Caco-2 (cell line): ENCODE data around the gene NCF4. TPM values are rescaled to one million over a fixed set of nuclear protein-coding genes. Genes with fewer than 3 reads are reported as not detected.

Experiments used
- BruUV-seq: library from RNA; stranded (reverse); fragments of 400-500 nt; replicated peaks from 2 replicates; lab custom pipeline; 2021; lab: Mats Ljungman, UMichigan
- CTCF ChIA-PET: fragments of 300-600 bp; sonication (Branson Sonifier 250); formaldehyde crosslinking; loops from one replicate; lab custom pipeline; 2022; ENCODE audit warnings: antibody characterized with exemption; lab: Charles Lee
- POLR2A ChIA-PET: fragments of 300-600 bp; sonication (Branson Sonifier 250); formaldehyde crosslinking; loops from one replicate; lab custom pipeline; 2022; ENCODE audit warnings: antibody characterized with exemption; lab: Charles Lee
- DNase-seq, 2 experiments: peaks; one replicate each; pipeline versions ENCODE4 v3.0.0 to v3.0.0-alpha.2; 2020 to 2022
- H3K27me3 ChIP-seq: replicated peaks from 2 replicates; pipeline ENCODE4 v1.6.0; 2011; ENCODE audit warnings: low read length; ENCODE audit not compliant: control insufficient read depth, insufficient read depth
- H3K36me3 ChIP-seq: 2 replicates; pipeline ENCODE4 v1.5.1; 2011; ENCODE audit warnings: low read length; ENCODE audit not compliant: control insufficient read depth, insufficient read depth
- H3K4me1 ChIP-seq: fragments of 250-450 bp; sonication (Bioruptor Pico); 2 replicates; pipeline ENCODE4 v1.5.1; 2020; ENCODE audit warnings: mild to moderate bottlenecking
- H3K4me3 ChIP-seq: 2 replicates; pipeline ENCODE4 v1.5.1; 2011; ENCODE audit warnings: low read depth, mild to moderate bottlenecking, control low read depth, low read length
- H3K9me3 ChIP-seq: fragments of 250-450 bp; sonication (Bioruptor Pico); 2 replicates; pipeline ENCODE4 v1.5.1; 2020; ENCODE audit warnings: mild to moderate bottlenecking, moderate library complexity
- H3K27ac Mint-ChIP-seq: one replicate; pipeline ENCODE4 v1.8.0; 2022; ENCODE audit warnings: mixed read lengths; ENCODE audit not compliant: unreplicated experiment
- H3K27me3 Mint-ChIP-seq: one replicate; pipeline ENCODE4 v1.8.0; 2022; ENCODE audit warnings: mixed read lengths; ENCODE audit not compliant: insufficient read depth, unreplicated experiment
- H3K36me3 Mint-ChIP-seq: one replicate; pipeline ENCODE4 v1.8.0; 2022; ENCODE audit warnings: mild to moderate bottlenecking, mixed read lengths; ENCODE audit not compliant: insufficient read depth, unreplicated experiment
- H3K4me1 Mint-ChIP-seq: one replicate; pipeline ENCODE4 v1.8.0; 2022; ENCODE audit warnings: low read depth, mixed read lengths; ENCODE audit not compliant: unreplicated experiment
- H3K4me3 Mint-ChIP-seq: one replicate; pipeline ENCODE4 v1.8.0; 2022; ENCODE audit warnings: mild to moderate bottlenecking, moderate library complexity, mixed read lengths; ENCODE audit not compliant: unreplicated experiment
- H3K9me3 Mint-ChIP-seq: one replicate; pipeline ENCODE4 v1.8.0; 2022; ENCODE audit warnings: mixed read lengths; ENCODE audit not compliant: unreplicated experiment
- intact Hi-C: fragments of 100-400 bp; cut with micrococcal nuclease; formaldehyde crosslinking; loops from one replicate; pipeline ENCODE4 v1.10.0; 2022; ENCODE audit not compliant: unreplicated experiment
- total RNA-seq: library from RNA; stranded (reverse); gene quantifications from 2 replicates; pipeline ENCODE4 v1.2.3, GENCODE V29; 2022
- TF ChIP-seq, protein P1 (sequence below), 2 experiments: fragments of 200-600 bp in 1 of 2; IDR thresholded peaks; 1 replicate in 1 of 2; 2 replicates in 1 of 2; pipeline versions ENCODE4 v1.5.1 to v1.8.0; 2011 to 2022; ENCODE audit warnings: antibody characterized with exemption in 1 of 2, control low read depth in 1 of 2, inconsistent platforms in 1 of 2, low read depth in 1 of 2, low read length in 1 of 2, mild to moderate bottlenecking in 1 of 2, moderate library complexity in 1 of 2; ENCODE audit not compliant: insufficient read depth in 1 of 2, severe bottlenecking in 1 of 2, unreplicated experiment in 1 of 2

NCF4 gene
- total RNA-seq, 1 experiment from 2014 or later: not detected

- Histone ChIP-seq H3K4me3 (no peak overlapping the region), H3K4me1 (no peaks in the 10 kb centered on the region), H3K36me3 (no peaks in the 10 kb centered on the region), H3K27me3 (no peaks in the 10 kb centered on the region; the same call in 1 of the 2 replicates), H3K9me3 (no peaks in the 10 kb centered on the region)
- Mint-ChIP-seq H3K27ac (no peak overlapping the region), H3K9me3 (no peaks in the 10 kb centered on the region), H3K4me3 (no peak overlapping the region), H3K4me1 (no peaks in the 10 kb centered on the region), H3K36me3 (no peaks in the 10 kb centered on the region), H3K27me3 (peaks cover 26% of the 10 kb centered on the region)
- DNase-seq: no peak
- no TSS peak for BruUV-seq
- intact Hi-C loops: loop anchor here (10.0 kb wide), 1 partner anchor 62 kb away; the partner anchor contains the start of gene NCF4
- TF ChIP-seq, protein P1, sequence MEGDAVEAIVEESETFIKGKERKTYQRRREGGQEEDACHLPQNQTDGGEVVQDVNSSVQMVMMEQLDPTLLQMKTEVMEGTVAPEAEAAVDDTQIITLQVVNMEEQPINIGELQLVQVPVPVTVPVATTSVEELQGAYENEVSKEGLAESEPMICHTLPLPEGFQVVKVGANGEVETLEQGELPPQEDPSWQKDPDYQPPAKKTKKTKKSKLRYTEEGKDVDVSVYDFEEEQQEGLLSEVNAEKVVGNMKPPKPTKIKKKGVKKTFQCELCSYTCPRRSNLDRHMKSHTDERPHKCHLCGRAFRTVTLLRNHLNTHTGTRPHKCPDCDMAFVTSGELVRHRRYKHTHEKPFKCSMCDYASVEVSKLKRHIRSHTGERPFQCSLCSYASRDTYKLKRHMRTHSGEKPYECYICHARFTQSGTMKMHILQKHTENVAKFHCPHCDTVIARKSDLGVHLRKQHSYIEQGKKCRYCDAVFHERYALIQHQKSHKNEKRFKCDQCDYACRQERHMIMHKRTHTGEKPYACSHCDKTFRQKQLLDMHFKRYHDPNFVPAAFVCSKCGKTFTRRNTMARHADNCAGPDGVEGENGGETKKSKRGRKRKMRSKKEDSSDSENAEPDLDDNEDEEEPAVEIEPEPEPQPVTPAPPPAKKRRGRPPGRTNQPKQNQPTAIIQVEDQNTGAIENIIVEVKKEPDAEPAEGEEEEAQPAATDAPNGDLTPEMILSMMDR (IDR thresholded peaks at IDR 0.05; ENCODE audit: insufficient read depth in 1 of 2, low read depth in 1 of 2, low read length in 1 of 2, severe bottlenecking in 1 of 2, unreplicated experiment in 1 of 2): no peak
- ChIA-PET POLR2A (no interaction called here), CTCF (no interaction called here)
Measured at GRCh38 chr22:36926309-36926708, 65.5 kb downstream of the NCF4 start.

- H3K27me3 ChIP-seq: no peaks in the 10 kb centered on the region; the same call in 1 of the 2 replicates
- Mint-ChIP-seq H3K27me3 (peaks cover 26% of the 10 kb centered on the region), H3K9me3 (no peaks in the 10 kb centered on the region), H3K4me1 (no peaks in the 10 kb centered on the region), H3K4me3 (no peak overlapping the region), H3K36me3 (no peaks in the 10 kb centered on the region), H3K27ac (no peak overlapping the region)
- BruUV-seq: no TSS peak
- H3K4me1 ChIP-seq: no peaks in the 10 kb centered on the region
- no peaks in the 10 kb centered on the region for H3K36me3 ChIP-seq
- POLR2A ChIA-PET: no interaction called here
- no peak overlapping the region for H3K4me3 ChIP-seq
- H3K9me3 ChIP-seq: no peaks in the 10 kb centered on the region
- no peak for DNase-seq
- intact Hi-C loops: loop anchor here (10.0 kb wide), 1 partner anchor 62 kb away; the partner anchor contains the start of gene NCF4
- CTCF ChIA-PET: no interaction called here
- TF ChIP-seq, protein P1 (IDR thresholded peaks at IDR 0.05; ENCODE audit: insufficient read depth in 1 of 2, low read depth in 1 of 2, low read length in 1 of 2, severe bottlenecking in 1 of 2, unreplicated experiment in 1 of 2): no peak
Measured at GRCh38 chr22:36926721-36927435, 66.1 kb downstream of the NCF4 start.

Other genes with a start within 250 kb of the NCF4 start
- gene CACNG2, start 157.3 kb upstream of the NCF4 start, total RNA-seq: not detected in 2 replicates
- 8.3 and 9.2 TPM in 2 replicates for gene IFT27, start 84.9 kb upstream of the NCF4 start, total RNA-seq
- gene PVALB, start 44.0 kb upstream of the NCF4 start, total RNA-seq: not detected in 2 replicates
- not detected in 2 replicates for gene CSF2RB, start 52.6 kb downstream of the NCF4 start, total RNA-seq
- 37.0 and 44.9 TPM in 2 replicates for gene TST, start 158.4 kb downstream of the NCF4 start, total RNA-seq
- gene MPST, start 158.7 kb downstream of the NCF4 start, total RNA-seq: 81.8 and 83.7 TPM in 2 replicates
- gene KCTD17, start 190.7 kb downstream of the NCF4 start, total RNA-seq: 17.2 and 19.8 TPM in 2 replicates
- 1.5 and 1.6 TPM in 2 replicates for gene TMPRSS6, start 248.7 kb downstream of the NCF4 start, total RNA-seq